ENCODE measurements around the gene CD86.

CD86 gene

GRCh38 chr3:122169911-122170310 is 114.7 kb downstream of the CD86 start:
- DNase-seq: no peak
